ENCODE results near the gene NAT8.
"Not testable (repeated sequence)": the region's sequence is repeated elsewhere in the genome, so short reads cannot be mapped to it uniquely, and the experiment has no call there.

DNA sequence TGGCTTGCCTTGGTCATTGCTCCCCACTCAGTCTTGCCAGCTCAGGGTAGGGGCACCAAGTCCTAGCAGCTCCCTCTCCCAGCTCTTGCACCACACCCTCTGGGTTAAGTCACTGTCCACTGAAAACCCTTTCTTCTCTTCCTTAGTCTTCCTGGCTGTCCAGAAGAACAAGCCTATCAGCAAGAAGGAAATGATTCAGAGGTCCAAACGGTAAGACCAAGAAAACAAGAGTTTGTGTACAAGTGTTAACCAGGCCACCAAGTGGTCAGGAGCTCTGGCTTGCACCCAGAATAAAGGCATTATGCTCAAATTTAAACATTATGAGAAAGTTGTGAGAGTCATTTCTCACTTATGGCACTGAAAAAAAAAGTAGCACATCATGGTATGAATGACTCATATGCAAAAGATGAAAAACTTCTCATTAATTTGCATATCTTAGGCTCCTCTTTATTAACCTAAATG, 32.5 kb upstream of the NAT8 start:
- not testable (repeated sequence) for TF ChIP-seq POLR2A (IDR thresholded peaks at IDR 0.05)
- TF ChIP-seq, protein P1, sequence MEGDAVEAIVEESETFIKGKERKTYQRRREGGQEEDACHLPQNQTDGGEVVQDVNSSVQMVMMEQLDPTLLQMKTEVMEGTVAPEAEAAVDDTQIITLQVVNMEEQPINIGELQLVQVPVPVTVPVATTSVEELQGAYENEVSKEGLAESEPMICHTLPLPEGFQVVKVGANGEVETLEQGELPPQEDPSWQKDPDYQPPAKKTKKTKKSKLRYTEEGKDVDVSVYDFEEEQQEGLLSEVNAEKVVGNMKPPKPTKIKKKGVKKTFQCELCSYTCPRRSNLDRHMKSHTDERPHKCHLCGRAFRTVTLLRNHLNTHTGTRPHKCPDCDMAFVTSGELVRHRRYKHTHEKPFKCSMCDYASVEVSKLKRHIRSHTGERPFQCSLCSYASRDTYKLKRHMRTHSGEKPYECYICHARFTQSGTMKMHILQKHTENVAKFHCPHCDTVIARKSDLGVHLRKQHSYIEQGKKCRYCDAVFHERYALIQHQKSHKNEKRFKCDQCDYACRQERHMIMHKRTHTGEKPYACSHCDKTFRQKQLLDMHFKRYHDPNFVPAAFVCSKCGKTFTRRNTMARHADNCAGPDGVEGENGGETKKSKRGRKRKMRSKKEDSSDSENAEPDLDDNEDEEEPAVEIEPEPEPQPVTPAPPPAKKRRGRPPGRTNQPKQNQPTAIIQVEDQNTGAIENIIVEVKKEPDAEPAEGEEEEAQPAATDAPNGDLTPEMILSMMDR (IDR thresholded peaks at IDR 0.05 in 4 of 5, conservative IDR thresholded peaks at IDR 0.05 in 1 of 5), result not testable (repeated sequence)

Data from gastrocnemius medialis (tissue), 4 donors.